ENCODE measurements around the gene SLC6A6.
"Not testable (repeated sequence)": the region's sequence is repeated elsewhere in the genome, so short reads cannot be mapped to it uniquely, and the experiment has no call there.

The SLC6A6 gene

DNA sequence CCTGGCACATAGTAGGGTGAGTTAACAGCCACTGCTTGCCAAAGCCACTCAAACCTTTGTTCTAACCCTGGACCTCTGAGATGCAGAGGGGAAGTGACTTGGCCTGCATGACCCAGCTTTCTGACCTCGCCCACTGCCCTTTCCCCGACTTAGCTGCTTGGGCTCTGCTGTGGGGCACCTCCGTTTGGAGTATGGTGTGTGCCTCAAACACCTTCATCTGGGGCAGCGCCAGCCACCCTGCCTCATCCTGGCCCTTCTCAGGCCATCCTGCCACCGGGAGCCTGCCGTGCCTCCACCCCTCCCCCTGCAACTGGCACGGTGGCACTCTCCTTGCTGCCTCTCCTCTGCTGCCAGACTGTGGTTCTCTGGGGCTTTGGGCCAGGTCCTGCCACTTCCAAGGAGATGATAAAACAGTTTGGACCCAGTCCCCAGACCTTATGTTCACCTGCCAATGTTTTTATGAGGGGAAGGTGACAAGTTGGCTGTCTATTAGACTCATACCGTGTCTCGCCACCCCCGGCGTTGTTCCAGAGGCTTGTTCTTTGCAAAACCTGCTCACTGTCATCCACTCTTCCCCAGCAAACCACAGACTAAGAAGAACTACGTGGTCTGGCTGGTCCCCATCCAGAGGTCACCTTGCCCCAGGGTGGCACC is 32.2 kb downstream of the SLC6A6 start:
- TF ChIP-seq, protein P1, sequence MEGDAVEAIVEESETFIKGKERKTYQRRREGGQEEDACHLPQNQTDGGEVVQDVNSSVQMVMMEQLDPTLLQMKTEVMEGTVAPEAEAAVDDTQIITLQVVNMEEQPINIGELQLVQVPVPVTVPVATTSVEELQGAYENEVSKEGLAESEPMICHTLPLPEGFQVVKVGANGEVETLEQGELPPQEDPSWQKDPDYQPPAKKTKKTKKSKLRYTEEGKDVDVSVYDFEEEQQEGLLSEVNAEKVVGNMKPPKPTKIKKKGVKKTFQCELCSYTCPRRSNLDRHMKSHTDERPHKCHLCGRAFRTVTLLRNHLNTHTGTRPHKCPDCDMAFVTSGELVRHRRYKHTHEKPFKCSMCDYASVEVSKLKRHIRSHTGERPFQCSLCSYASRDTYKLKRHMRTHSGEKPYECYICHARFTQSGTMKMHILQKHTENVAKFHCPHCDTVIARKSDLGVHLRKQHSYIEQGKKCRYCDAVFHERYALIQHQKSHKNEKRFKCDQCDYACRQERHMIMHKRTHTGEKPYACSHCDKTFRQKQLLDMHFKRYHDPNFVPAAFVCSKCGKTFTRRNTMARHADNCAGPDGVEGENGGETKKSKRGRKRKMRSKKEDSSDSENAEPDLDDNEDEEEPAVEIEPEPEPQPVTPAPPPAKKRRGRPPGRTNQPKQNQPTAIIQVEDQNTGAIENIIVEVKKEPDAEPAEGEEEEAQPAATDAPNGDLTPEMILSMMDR (conservative IDR thresholded peaks at IDR 0.05; ENCODE audit: low read depth, low read length), result no peak
- DNase-seq (ENCODE audit: low read depth), result no peak
- no peak overlapping the region for H3K4me3 ChIP-seq (ENCODE audit: low read length)

DNA sequence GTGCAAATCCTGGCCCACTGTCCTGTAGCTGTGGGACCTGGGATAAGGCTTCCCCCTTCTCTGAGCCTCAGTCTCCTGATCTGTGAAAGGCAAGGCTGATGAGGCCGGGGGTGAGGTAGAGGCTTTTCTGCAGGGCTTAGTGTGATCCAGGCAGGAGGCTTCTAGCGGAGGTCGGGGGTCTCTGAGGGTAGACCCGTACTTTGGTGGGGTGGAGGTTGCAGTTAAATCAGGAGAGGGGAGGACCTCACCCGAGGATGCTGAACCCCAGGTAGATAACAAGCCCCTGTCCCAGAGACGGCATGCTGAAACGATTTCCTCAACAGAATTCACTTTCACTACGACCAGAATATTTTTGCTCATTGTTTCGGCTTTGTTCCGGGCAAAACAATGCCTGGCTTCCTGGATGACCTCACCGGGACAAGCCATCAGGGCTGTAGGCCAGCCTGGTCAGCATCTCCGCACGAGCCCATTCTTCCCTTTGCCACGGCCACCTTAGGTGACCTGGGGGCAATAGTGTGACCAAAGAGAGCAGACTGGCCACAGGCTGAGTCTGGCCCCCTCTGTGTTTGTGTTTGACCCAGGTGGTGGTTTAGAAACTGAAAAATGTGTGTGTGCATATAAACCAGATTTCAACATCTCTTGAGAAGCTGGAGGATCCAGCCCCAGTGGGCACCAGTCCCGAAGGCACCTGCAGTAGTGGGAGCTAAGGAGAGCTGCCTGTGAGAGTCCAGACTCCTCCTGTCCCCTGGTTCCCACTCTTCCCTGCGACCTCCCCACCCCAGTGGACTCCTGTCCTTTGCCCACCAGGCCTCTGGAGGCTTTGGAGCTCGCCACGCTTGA is 33.0 kb downstream of the SLC6A6 start:
- TF ChIP-seq, protein P1 (conservative IDR thresholded peaks at IDR 0.05; ENCODE audit: low read depth, low read length), result no peak
- H3K4me3 ChIP-seq (ENCODE audit: low read length), result no peak overlapping the region
- no peak for DNase-seq (ENCODE audit: low read depth)

DNA sequence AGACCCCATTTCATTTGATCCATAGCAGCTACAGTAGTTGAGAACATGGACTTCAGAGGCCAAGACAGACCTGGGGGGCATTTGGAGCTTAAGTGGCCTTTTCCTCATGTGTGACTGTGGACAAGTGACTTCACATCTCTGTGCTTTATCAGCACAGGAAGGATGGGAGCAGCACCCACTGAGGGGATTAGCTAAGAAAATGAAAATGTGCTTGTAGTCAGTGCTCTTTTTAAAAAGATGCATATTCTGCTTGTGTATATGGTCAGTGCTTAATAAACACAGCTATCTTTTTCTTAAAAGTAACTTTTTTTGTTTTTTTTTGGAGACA is 34.5 kb downstream of the SLC6A6 start:
- TF ChIP-seq, protein P1 (conservative IDR thresholded peaks at IDR 0.05; ENCODE audit: low read depth, low read length), result no peak
- no peak for DNase-seq (ENCODE audit: low read depth)
- no peak overlapping the region for H3K4me3 ChIP-seq (ENCODE audit: low read length)

DNA sequence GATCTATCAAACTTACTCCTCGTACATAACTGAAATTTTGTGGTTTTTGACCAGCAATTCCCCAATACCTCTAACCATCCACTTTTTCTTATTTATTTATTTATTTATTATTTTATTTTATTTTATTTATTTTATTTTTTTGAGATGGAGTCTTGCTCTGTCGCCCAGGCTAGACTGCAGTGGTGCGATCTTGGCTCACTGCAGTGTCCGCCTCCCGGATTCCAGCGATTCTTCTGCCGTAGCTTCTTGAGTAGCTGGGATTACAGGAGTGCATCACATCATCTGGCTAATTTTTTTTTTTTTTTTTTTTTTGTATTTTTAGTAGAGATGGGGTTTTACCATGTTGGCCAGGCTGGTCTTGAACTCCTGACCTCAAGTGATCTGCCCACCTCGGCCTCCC is 35.3 kb downstream of the SLC6A6 start:
- DNase-seq (ENCODE audit: low read depth), result not testable (repeated sequence)

DNA sequence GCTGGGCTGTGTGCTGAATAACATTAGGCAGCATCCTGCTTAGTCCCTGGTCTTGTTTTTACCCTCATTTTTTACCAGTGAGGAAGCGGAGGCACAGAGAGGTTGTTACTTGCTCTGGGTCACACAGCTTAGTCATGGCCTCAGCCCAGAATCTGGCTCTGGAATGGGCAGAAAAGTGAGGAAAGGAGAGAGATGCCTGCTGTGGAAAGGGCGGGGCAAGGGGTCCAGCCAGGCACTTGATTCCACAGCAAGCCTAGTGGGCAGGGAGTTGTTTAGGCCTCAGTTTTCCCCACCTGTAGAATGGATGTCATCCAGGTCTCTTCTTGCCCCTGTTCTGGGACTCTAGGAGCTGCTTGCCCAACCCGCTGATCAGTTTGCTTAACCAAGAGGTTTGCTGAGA is 35.9 kb downstream of the SLC6A6 start:
- TF ChIP-seq, protein P1 (conservative IDR thresholded peaks at IDR 0.05; ENCODE audit: low read depth, low read length), result no peak
- DNase-seq (ENCODE audit: low read depth), result no peak
- no peak overlapping the region for H3K4me3 ChIP-seq (ENCODE audit: low read length)

More for the DNA sequence above, 35.3 kb downstream of the SLC6A6 start:
- not testable (repeated sequence) for H3K4me3 ChIP-seq (ENCODE audit: low read length)

DNA sequence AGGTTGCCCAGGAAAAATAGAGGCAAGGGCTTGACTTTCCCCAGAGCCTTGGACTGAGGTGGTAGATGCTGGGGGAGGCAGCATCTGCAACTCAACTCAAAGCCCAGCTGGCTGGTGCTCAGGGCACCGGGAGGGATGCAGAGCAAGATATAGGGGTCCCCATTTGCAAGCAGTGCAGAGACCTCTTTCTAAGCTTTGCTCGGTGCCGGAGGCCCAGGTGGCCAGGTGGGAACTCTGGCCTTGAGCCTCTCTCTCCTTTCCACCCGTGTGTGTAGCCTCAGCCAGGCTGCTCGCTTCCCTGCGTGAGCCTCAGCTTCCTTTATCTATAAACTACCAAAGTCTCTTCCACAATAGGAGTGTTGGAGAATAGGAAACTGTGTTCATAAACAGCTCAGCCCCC is 36.5 kb downstream of the SLC6A6 start:
- no peak overlapping the region for H3K4me3 ChIP-seq (ENCODE audit: low read length)
- no peak for DNase-seq (ENCODE audit: low read depth)
- TF ChIP-seq, protein P1 (conservative IDR thresholded peaks at IDR 0.05; ENCODE audit: low read depth, low read length), result no peak

DNA sequence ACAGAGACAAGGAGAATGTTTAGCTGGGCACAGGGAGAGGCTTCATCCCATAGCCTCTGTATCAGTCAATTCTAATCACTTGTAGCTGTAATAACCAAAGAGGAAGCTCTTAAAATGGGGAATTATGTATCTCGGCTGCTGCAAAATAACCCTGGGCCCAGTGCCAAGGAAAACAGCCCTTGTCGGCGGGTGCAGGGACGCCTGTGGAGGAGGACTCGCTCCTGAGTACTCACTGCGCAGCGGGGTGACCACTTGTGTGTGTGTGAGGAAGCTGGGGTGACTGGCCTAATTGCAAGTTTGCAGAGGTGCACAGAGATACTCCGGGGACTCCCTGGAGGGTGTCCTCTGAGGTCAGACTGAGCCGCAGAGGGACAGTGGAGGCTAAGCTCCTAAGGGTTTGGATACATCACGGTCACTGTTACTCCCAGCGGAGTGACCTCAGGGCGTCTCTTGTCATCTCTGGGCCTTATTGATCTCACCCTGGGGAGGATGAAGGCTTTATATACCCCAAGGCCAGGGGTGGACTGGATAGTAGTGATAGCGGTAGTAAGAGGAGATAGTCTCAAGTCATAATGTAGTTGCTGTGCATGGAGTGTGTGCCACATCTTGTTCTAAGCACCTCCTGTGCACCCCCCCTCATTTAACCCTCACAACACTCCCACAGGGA is 37.2 kb downstream of the SLC6A6 start:
- H3K4me3 ChIP-seq (ENCODE audit: low read length), result no peak overlapping the region
- DNase-seq (ENCODE audit: low read depth), result no peak
- TF ChIP-seq, protein P1 (conservative IDR thresholded peaks at IDR 0.05; ENCODE audit: low read depth, low read length), result no peak

All from retinal pigment epithelial cell (primary cell).